ENCODE results near the gene ZNF343.
"Not testable (repeated sequence)": the region's sequence is repeated elsewhere in the genome, so short reads cannot be mapped to it uniquely, and the experiment has no call there.

ZNF343 gene

GRCh38 chr20:2508631-2509467 is at the start of gene ZNF343:
Gene ZNF343 (minus strand): TSS chr20:2508915. CDS start chr20:2493895, 15,020 bp downstream.
- DNase-seq, result peak; percentile 24 to 57 (median 51)

- DNase-seq, result no peak
Measured at GRCh38 chr20:2557873-2558580, 49.3 kb upstream of the ZNF343 start.

- no peak for DNase-seq
Measured at GRCh38 chr20:2545594-2545993, 36.9 kb upstream of the ZNF343 start.

- DNase-seq, result no peak
Measured at GRCh38 chr20:2544211-2544610, 35.5 kb upstream of the ZNF343 start.

GRCh38 chr20:2542361-2542760 is 33.6 kb upstream of the ZNF343 start:
- DNase-seq, result no peak

GRCh38 chr20:2541940-2542339 is 33.2 kb upstream of the ZNF343 start:
- DNase-seq, result no peak

DNA sequence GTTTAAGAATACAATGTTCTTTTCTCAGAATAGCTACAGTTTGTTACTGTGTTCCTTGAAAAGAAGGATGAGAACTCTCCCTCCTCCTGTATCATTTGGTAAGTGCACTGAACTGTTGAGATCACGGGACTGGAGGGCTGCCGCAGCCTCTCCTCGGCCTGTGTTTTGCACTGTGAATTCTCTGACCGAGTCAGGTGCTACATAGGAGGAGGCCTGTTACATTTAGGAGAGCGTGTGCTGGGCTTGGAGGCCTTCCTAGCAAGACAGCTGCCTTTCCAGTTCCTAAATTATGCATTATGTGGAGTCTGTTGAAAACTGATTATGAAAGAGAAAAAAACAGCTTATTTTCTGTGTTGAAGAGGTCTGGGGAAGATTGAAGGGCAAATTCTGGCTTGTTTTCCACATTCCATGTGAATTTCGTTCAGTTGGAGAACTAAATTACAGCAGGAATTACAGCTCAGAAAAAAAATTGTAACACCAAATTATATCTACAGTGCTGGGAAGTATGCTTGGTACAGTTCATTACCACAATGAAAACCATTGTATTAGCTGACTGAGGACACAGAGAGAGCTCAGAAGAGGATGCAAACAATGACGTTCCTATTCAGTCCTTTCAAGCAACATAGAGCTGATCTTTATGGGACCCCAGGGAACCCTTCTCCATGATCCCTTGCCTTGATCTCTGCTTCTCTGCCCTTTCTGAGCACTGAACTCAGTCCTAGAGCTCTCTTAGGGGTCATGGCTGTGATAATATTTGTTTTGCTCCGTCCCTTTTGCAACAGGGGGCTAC is 30.4 kb upstream of the ZNF343 start:
- DNase-seq, result no peak

GRCh38 chr20:2538356-2538755 is 29.6 kb upstream of the ZNF343 start:
- DNase-seq, result no peak

GRCh38 chr20:2537101-2537500 is 28.4 kb upstream of the ZNF343 start:
- DNase-seq, result no peak

DNA sequence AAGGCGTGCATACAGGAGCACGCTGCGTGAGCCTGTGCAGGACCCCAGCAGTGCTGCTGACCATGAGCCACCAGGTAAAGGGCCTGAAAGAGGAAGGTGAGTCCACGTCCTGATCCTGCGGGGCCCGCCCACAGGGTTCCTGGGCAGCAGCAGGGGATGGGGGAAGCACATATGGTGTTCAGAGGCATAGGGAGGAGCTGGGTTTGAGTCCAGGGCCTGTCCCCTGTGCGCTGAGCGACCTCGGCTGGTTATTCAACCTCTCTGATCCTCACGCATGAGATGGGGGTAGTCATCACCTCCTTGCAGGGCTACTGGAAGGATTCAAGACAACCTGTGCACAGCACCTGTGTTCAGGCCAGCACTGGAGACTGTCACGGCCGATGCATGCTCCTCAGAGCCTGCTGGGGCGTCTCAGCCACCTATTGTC is 27.9 kb upstream of the ZNF343 start, which contains the start of gene TMC2:
TSS of gene TMC2 (plus strand) at position 14 of the 427 bp plus-strand sequence. CDS start at position 63, 49 bp downstream.
- no peak for DNase-seq

DNA sequence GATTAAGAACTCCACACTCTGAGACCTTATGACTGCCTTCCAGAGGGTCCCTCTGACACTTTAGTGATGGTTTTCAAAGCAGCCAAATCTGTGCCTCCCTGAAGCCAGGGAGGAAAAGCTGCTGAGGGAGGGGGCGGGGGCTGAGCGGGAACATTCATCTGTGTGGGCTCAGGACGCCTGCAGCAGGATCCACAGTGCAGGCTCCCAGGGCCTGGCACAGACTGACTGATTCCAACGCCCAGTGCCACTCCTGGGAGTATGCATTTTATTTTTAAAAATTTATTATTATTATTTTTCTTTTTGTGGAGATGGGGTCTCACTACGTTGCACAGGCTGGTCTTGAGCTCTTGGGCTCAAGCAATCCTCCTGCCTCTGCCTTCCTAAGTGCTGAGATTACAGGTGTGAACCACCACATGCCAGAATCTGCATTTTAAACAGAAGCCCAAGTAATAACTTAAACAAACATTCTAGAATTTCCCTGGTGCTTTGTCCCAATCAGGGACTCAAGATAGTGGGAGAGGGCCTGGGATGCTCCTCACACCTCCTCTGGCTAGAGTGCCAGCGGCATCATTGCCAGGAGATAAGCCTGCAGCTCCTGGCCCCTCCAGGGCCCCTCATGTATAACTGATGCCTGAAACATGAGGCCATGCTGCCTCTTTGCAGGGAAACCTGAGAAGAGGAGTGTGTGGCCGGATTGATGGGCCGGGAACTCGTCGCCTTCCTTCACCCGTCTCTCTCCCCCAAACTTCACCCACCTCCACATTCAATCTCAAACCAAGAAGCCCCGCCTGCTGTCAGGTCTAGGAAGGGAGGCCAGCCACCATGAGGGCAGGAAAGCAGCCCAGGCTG is 27.2 kb upstream of the ZNF343 start:
- no peak for DNase-seq

GRCh38 chr20:2533118-2533517 is 24.4 kb upstream of the ZNF343 start:
- DNase-seq, result no peak

GRCh38 chr20:2528671-2529271 is 20.1 kb upstream of the ZNF343 start:
- DNase-seq, result no peak

DNA sequence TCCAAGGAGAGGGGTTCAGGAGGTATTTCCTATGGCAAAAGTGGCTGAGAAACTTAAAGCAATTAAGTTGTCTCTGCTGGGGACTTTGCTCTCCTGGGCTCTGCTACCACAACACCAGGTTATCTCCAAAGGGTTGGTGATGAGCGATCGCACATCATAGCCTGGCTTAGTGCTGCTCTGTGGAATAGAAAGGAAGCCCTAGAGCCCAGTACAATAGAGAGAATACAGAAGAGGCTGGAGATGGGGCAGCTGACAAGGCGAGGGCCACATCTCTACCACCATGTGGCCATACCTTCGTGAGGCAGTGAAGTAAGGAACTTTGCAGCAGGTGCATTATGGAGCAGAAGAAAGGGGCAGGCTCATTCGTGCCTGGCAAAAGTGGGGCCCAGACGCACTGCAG is 19.0 kb upstream of the ZNF343 start:
- no peak for DNase-seq

DNA sequence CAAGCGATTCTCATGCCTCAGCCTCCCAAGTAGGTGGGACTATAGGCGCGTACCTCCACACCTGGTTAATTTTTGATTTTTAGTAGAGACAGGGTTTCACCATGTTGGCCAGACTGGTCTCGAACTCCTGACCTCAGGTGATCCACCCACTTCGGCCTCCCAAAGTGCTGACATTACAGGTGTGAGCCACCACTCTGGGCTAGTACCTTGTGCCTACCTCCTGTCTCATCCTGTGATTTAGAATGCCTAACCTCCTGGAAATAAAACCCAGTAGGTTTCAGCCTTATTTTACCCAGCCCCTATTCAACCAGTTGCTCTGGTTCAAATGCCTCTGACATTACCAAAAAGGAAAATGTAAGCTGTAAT is 17.5 kb upstream of the ZNF343 start:
- DNase-seq, result not testable (repeated sequence)

DNA sequence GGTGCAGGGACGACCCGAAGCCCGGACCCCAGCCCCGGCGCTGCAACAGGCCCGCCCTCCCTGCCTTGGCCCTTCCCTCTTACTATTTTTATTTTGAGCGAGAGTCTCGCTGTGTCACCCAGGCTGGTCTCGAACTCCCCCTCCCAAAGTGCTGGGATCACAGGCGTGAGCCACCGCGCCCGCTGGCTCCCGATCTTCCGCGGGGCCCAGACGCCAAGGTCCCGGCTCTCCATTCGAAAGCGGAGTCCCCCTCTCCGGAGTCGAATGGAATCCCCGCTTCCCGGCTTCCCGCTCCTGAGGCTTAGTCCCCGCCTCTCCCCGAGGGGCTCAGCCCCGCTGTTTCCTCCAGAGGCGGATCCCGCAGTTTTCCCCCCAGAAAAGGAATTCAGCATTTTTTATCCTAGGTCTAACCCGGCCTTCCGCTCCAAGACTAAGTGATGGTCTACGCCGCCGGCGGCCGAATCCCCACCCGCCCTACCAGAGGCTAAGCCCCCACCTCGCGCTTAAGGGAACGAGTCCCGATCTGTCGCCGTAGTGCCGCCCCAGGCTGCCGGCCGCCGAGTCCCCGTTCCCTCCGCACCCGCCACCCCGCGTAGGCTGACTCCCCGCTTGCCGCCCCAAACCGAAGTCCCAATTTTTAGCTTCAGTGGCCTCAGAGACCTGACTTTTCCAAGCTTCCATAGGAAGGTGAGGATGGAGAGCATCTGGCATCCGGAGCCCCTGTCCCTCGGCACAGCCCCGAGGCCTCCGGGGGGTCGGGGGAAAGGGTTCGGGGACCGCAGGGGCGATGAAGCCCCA is 16.2 kb upstream of the ZNF343 start:
- peak in 1 of 4 experiments; percentile 22 for DNase-seq

GRCh38 chr20:2523919-2524708 is 15.4 kb upstream of the ZNF343 start:
- DNase-seq, result peak; percentile 88 to 96 (median 94)

GRCh38 chr20:2522826-2523429 is 14.2 kb upstream of the ZNF343 start:
- DNase-seq, result not testable (repeated sequence)

Data from activated naive CD4-positive, alpha-beta T cell (primary cell).